Cardiac septum (tissue), 1 donor: ENCODE results near the gene LOC128125822. TPM values are rescaled to one million over a fixed set of nuclear protein-coding genes. Genes with fewer than 3 reads are reported as not detected.

ENCODE experiments used
- total RNA-seq: library from RNA; stranded (reverse); fragmentation: NEBNext Ultra II Directional; extraction: Animal tissue kit (Norgen Biotek cat#: 25700); gene quantifications from one replicate; pipeline ENCODE4 v1.2.1, GENCODE V29; 2021
- donor health status: DM: no; HTN: no; CAD: no.

The LOC128125822 gene

Other genes with a start within 250 kb of the LOC128125822 start
- gene PTP4A1, start within 50 bp of the LOC128125822 start, total RNA-seq = 42.6 TPM
- 38.8 TPM for gene PHF3, start 63.3 kb downstream of the LOC128125822 start, total RNA-seq